NCI-H2196 (cell line): ENCODE data around the gene HAUS7.

Experiments used
- DNase-seq: peaks from one replicate; lab custom pipeline; 2025; ENCODE audit not compliant: unreplicated experiment; lab: John Stamatoyannopoulos, UW

HAUS7 gene

GRCh38 chrX:153441981-153442380 is 28.4 kb downstream of the HAUS7 start:
- DNase-seq: no peak

DNA sequence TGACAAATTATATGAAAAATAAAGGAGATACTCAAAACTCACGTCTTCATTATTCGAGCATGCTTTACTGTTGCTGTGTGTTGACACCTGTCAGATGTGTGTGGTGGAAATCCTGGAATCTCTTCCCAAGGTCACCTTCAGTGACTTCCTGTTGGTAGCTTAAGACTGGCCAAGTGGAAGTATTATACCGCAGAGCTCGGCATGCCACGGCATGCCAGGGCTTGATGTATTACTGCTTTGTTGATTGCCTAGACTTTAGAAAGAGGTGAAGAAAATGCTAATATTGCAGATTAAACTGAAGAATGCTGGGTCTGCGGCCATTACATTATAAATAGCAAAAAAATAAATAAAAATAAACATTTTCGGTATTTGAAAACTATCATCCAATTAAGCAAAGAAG is 29.1 kb downstream of the HAUS7 start:
- no peak for DNase-seq

DNA sequence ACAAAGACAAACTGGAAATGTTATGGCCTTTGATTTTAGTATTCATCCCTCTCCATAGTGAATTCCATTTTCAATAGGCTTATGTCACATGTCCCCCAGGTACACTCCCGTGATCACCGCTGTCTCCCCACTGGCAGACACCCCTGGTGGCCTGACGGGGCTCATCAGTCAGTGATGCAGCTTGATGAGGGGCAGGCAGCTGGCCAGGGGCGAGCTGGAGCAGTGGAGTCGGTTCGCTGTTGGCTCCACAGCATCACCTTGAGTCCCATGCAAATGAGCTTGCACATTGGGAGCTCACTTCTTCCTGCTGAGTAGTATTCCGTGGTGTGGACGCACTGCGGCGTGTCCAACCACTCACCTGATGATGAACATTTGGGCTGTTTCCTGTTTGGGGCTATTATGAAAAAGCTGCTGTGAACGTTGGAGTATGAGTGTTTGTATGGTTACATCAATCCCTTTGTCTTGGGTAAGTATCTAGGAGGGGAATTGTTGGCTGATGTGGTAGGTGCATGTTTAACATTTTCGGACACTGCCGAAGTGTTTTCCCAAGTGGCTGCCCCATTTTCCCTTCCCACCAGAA is 29.7 kb downstream of the HAUS7 start:
- DNase-seq: no peak

DNA sequence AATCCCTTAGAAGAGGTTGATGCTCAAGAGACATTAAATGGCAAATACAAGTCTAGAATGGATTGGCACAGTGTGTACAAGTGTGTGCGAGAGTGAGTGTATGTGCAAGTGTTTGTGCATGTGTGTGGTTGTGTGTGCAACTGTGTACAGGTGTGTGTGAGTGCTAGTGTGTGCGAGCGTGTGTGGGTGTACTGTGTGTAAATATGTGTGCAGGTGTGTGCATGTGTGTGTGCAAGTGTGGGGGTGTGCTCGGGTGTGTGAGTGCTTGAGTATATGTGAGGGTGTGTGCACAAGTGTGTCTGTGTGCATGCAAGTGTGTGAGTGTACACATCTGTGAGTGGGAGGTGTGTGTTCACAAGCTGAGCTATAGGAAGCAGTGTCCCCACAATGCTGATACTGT is 30.4 kb downstream of the HAUS7 start:
- DNase-seq: no peak

DNA sequence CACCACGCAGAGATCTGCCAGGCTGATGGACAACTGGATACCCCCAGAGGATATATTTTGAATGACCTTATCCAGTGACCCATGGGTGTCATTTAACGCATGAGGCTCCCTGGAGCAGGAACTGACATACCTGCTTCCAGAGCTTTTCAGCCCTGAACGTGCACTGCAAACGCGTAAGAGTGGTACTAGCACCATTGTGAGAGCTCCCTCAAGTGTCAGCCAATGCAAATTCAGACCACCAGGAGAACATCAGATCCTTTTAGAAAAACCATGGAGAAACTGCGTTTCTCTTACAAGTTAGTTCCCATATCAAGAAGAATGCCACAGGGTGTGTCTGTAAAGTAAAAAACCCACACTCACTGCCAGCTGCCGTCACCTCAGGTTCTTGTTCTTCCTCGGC is 31.8 kb downstream of the HAUS7 start:
- DNase-seq: no peak

GRCh38 chrX:153435845-153436244 is 34.5 kb downstream of the HAUS7 start:
- DNase-seq: no peak

- DNase-seq: no peak
These were observed 35.6 kb downstream of the HAUS7 start for GRCh38 chrX:153434801-153435200.

DNA sequence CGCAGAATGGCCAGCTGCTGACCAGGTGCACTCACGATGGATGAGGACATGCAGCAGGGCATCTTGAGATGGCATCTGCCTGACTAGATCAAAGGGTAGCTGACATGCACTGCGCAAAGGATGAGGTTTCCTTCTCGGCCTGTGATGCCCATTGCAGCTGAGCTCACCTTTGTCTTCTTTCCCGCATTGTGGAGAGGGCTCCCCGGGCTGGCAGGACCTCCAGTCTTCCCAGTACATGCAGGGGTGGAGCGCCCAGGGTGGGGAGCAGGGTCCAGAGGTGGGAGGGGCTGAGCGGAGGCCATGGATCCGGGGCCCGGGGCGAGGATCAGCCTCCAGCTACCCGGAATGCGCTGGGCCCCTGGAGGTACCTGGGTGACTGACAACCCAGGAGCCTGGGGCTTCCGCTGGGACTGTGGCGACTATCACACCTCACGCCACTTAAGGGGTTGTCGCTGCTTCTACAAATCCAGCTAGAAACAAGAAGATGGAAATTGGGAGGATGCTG is 36.5 kb downstream of the HAUS7 start:
- DNase-seq: no peak

DNA sequence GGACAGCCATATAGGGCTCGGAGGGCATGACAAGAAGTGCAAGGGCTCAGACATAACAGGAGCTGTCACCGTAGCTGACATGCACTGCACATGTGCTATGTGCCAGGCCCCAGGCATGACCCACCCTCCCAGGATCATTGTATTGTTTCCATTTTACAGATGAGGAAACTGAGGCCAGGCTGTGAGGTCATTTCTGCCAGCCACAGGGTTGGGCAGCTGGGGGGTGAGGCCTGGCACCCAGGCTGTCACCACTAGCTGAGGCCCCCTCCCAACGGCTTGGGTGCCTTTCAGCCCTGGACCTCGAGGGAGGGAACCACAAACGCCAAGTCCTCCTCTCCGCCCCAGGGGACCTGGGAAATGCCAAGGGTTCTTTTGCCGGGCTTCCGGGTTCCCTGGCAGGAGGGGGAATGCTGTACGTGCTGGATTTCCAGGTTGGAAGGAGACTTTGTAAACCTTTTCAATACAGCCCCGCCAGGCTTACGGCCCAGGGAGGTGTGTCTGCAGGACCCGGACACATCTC is 37.2 kb downstream of the HAUS7 start:
- no peak for DNase-seq

- no peak for DNase-seq
These were observed 39.6 kb downstream of the HAUS7 start for GRCh38 chrX:153430796-153431195.

DNA sequence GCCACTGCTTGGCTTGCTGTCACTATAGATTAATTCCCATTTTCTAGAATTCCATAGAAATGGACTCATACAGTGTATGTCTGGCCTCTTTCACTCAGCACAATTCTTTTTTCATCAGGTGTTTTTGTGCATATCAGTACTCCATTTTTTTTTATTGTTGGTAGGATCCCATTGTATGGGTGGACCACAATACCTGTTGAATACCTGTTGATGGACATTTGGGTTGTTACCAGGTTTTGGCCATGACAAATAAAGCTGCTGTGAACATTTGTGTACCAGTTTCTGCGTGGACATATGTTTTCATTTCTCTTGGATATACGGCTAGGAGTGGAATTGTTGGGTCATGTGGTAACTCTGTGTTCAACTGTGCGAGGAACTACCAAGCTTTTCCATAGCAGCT is 44.2 kb downstream of the HAUS7 start:
- DNase-seq: no peak

GRCh38 chrX:153423652-153424051 is 46.7 kb downstream of the HAUS7 start:
- DNase-seq: no peak

DNA sequence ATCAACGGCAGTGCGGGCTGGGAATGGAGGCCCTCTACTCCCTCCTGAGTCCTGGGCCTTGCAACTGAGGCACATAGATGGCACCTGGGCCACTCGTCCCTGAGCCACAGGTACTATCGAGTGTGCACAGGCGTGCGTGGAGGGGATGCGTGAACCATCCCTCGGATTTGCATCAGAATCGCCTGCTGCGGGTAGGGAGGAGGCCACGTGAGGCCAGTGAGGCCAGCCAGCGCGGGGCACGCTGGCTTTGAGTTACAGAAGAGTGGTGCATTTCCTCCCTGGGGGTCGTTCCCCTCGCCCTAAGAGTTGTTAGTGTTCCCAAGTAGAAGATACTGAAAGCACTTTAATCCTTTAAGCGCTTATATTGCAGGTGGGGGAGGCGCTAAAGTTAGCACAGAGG is 48.5 kb downstream of the HAUS7 start:
- no peak for DNase-seq

DNA sequence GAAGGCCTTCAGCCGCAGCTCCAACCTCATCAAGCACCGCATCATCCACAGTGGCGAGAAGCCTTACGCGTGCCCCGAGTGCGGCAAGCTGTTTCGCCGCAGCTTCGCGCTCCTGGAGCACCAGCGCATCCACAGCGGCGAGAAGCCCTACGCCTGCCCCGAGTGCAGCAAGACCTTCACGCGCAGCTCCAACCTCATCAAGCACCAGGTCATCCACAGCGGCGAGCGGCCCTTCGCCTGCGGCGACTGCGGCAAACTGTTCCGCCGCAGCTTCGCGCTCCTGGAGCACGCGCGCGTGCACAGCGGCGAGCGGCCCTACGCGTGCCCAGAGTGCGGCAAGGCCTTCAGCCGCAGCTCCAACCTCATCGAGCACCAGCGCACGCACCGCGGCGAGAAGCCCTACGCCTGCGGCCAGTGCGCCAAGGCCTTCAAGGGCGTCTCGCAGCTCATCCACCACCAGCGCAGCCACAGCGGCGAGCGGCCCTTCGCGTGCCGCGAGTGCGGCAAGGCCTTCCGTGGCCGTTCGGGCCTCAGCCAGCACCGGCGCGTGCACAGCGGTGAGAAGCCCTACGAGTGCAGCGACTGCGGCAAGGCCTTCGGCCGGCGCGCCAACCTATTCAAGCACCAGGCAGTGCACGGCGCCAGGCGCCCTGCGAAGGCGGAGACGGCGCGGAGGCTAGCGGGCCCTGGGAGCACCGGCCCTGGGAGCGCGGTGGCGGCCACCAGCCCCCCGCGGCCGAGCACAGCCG is 49.4 kb downstream of the HAUS7 start:
- no peak for DNase-seq

- DNase-seq: no peak
These were observed 52.7 kb downstream of the HAUS7 start for GRCh38 chrX:153417637-153418036.

DNA sequence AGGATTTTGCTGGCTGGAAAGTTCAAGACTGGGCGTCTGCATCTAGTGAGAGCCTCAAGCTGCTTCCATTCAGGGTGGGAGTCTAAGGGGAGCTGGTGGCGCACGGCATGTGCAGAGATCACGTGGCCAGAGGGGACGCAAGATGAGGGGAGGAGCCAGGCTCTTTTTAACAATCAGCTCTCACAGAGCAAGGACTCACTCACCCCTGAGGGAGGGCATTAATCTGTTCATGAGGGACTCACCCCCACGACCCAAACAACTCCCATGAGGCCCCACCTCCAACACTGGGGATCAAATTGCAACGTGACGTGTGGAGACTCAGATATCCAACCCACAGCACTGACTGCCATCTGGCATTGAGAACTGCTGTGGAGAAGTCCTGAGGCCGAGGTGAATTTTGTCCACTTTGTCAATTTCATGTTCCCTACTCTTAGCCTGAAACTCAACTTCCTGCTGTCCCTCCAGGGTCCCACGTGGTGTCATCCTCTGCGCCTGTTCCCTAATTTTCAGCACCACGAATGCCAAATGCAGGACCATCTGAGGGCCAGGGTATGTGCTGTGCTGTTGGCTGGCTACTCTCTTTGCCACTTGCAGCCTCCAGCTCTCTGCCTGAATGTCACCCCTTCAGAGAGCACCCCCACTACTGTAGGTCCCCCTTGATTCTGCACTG is 53.5 kb downstream of the HAUS7 start:
- no peak for DNase-seq

GRCh38 chrX:153414856-153415510 is 55.4 kb downstream of the HAUS7 start:
- DNase-seq: no peak

GRCh38 chrX:153413731-153414130 is 56.6 kb downstream of the HAUS7 start:
- no peak for DNase-seq

DNA sequence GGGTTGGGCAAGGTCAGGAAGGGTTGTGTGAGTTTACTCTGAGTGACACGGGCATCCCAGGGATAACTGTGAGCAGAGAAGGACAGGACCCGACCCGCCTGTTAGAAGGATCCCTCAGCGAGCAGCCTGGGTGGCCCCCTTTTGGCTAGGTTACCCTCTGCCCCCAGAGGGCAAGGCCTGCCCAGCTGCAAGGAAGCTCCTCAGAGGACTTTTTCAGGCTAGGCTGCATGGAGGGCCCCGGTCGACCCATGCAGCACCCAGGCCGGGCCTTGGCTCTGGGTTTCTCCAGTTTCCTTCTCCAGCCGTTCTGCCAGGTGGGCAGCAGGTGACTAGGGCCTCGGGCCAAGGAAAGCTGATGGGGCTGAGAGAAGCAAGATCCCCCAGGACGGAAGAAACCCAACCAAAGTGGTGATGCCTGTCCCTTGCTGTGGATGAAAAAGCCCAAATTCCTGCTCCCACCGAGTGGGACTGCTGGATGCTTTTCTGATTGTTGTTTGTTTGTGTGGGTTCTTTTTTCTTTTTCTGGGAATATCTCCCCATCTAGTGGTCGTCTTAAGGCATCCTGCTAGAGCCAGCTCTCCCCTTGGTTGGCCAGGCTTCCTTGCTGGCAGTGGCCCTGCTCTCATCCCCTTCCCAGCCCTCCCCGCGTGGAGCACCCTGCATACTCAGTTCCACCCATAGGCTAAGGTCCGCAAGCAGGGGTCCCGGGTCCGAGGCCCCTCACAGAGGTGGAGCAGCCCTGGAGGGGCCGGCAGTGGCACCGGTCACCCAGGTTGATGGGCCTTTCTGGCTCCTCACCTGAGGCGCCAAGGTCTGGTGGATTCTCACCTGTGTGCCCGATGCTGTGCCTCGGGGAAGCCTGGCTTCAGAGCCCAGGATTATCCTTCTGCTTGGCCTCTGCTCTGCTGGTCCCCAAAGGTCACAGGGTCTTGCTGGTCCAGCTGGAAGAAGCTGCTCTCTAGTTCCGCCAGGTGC is 57.3 kb downstream of the HAUS7 start:
- no peak for DNase-seq

GRCh38 chrX:153411988-153412574 is 58.3 kb downstream of the HAUS7 start:
- no peak for DNase-seq
